K562 (cell line): ENCODE data around the gene C16orf89. TPM values are rescaled to one million over a fixed set of nuclear protein-coding genes. Genes with fewer than 3 reads are reported as not detected.

Source experiments
- ATAC-seq: fragments of 200-7000 bp; cut with Tn5 transposase; 3 replicates; pipeline ENCODE4 v1.9.1; 2020; ENCODE audit warnings: moderate library complexity
- BruUV-seq: library from RNA; stranded (reverse); fragments of 400-500 nt; replicated peaks from 2 replicates; lab custom pipeline; 2021; lab: Mats Ljungman, UMichigan
- CTCF ChIA-PET: fragments of 300-600 bp; formaldehyde crosslinking; extraction: SDS; loops from one replicate; lab custom pipeline; 2021; ENCODE audit warnings: low intra/inter-chr PET ratio; lab: Yijun Ruan, JAX
- POLR2A ChIA-PET: fragments of 300-600, 350-650 bp; sonication (Branson Sonifier 250); formaldehyde crosslinking; extraction: SDS; loops from one replicate; lab custom pipeline; 2021; ENCODE audit warnings: antibody characterized with exemption, inconsistent platforms; lab: Yijun Ruan, JAX
- DNase-seq, 4 experiments: peaks; one replicate each; pipeline versions ENCODE4 v3.0.0 to v3.0.0-alpha.2; 2011 to 2018; ENCODE audit warnings: low spot score in 3 of 4, mixed read lengths in 3 of 4; ENCODE audit errors: extremely low read depth in 1 of 4
- FAIRE-seq: peaks from 2 replicates; lab custom pipeline; 2011; peaks lifted over from hg19 to GRCh38; lab: Jason Lieb, UNC
- H2AFZ ChIP-seq: 2 replicates; pipeline ENCODE4 v1.6.0; 2011; ENCODE audit warnings: low read depth, low read length, control low read depth, inconsistent platforms
- H3K27ac ChIP-seq: fragments of 200-600 bp; 3 replicates; pipeline ENCODE4 v1.8.0; 2011; ENCODE audit warnings: low read depth, mild to moderate bottlenecking, control low read depth, inconsistent platforms, low read length, moderate library complexity, mixed read lengths; ENCODE audit errors: extremely low read depth
- H3K27me3 ChIP-seq, 2 experiments: fragments of 300-600 bp in 1 of 2; 2 replicates in 1 of 2; 3 replicates in 1 of 2; pipeline versions ENCODE4 v1.6.0 to v1.8.0; 2011; ENCODE audit warnings: inconsistent platforms in 2 of 2, low read length in 2 of 2, mild to moderate bottlenecking in 1 of 2, mixed read lengths in 1 of 2, moderate library complexity in 1 of 2; ENCODE audit not compliant: control insufficient read depth in 2 of 2, insufficient read depth in 2 of 2
- H3K36me3 ChIP-seq: fragments of 300-600 bp; 3 replicates; pipeline ENCODE4 v1.8.0; 2011; ENCODE audit warnings: mild to moderate bottlenecking, low read length, inconsistent platforms; ENCODE audit not compliant: control insufficient read depth, insufficient read depth
- H3K4me1 ChIP-seq, 2 experiments: fragments of 200-600 bp in 1 of 2; replicated peaks in 1 of 2; 2 replicates in 1 of 2; 3 replicates in 1 of 2; pipeline versions ENCODE4 v1.5.1 to v1.8.0; 2011; ENCODE audit warnings: inconsistent platforms in 2 of 2, low read length in 2 of 2, mild to moderate bottlenecking in 1 of 2, mixed read lengths in 1 of 2, moderate library complexity in 1 of 2; ENCODE audit not compliant: control insufficient read depth in 2 of 2, insufficient read depth in 2 of 2
- H3K4me2 ChIP-seq: 2 replicates; pipeline ENCODE4 v1.6.1; 2011; ENCODE audit warnings: low read length, control low read depth, inconsistent platforms, mixed read lengths; ENCODE audit not compliant: insufficient read depth
- H3K4me3 ChIP-seq: fragments of 200-600 bp; sonication (generic), shearing (Covaris generic); 2 replicates; pipeline ENCODE4 v1.5.1; 2016; ENCODE audit warnings: control low read depth, inconsistent platforms
- H3K79me2 ChIP-seq: fragments of 200-600 bp; 3 replicates; pipeline ENCODE4 v1.8.0; 2011; ENCODE audit warnings: low read length, inconsistent platforms; ENCODE audit not compliant: control insufficient read depth, insufficient read depth
- H3K9ac ChIP-seq, 2 experiments: 2 replicates each; pipeline versions ENCODE4 v1.6.0 to v1.6.1; 2011; ENCODE audit warnings: low read depth in 2 of 2, low read length in 2 of 2, control low read depth in 1 of 2, inconsistent platforms in 1 of 2, mild to moderate bottlenecking in 1 of 2, mixed read lengths in 1 of 2; ENCODE audit not compliant: insufficient read depth in 1 of 2
- H3K9me1 ChIP-seq: one replicate; pipeline ENCODE4 v1.6.0; 2011; ENCODE audit warnings: inconsistent platforms, mild to moderate bottlenecking, low read length, moderate library complexity; ENCODE audit not compliant: control insufficient read depth, insufficient read depth
- H3K9me3 ChIP-seq: replicated peaks from 2 replicates; pipeline ENCODE4 v1.5.1; 2011; ENCODE audit warnings: low read depth, low read length, inconsistent platforms; ENCODE audit not compliant: control insufficient read depth, insufficient read depth
- H4K20me1 ChIP-seq: replicated peaks from 2 replicates; pipeline ENCODE4 v1.6.1; 2011; ENCODE audit warnings: low read length, inconsistent platforms, mixed read lengths; ENCODE audit not compliant: control insufficient read depth, insufficient read depth
- CBX5 ChIP-seq: IDR thresholded peaks from 2 replicates; pipeline ENCODE4 v1.6.1; 2014; ENCODE audit warnings: low read depth, borderline replicate concordance
- EHMT2 ChIP-seq: fragments of 450-650 bp; IDR thresholded peaks from 2 replicates; pipeline ENCODE4 v1.6.1; 2018; ENCODE audit warnings: antibody characterized with exemption
- FOXP1 ChIP-seq: sonication (generic); formaldehyde crosslinking; IDR thresholded peaks from 2 replicates; pipeline ENCODE4 v1.8.0; 2022; ENCODE audit warnings: mild to moderate bottlenecking, missing genetic modification reagents
- GTF2F1 ChIP-seq: IDR thresholded peaks from 2 replicates; pipeline ENCODE4 v1.6.1; 2011; ENCODE audit warnings: low read depth, low read length, improper control_type of control experiment
- NCOA1 ChIP-seq: fragments of 450-650 bp; IDR thresholded peaks from 2 replicates; pipeline ENCODE4 v1.6.1; 2016; ENCODE audit warnings: low read depth
- PRPF4 ChIP-seq: fragments of 200-400 bp; formaldehyde crosslinking; IDR thresholded peaks from one replicate; pipeline ENCODE4 v1.6.1; 2017; ENCODE audit warnings: low read length, low read depth, mild to moderate bottlenecking; ENCODE audit not compliant: insufficient read depth, poor library complexity, severe bottlenecking
- STAG1 ChIP-seq: sonication (generic); formaldehyde crosslinking; IDR thresholded peaks from 2 replicates; pipeline ENCODE4 v1.5.0; 2020; ENCODE audit warnings: missing genetic modification reagents, borderline replicate concordance
- TRIM28 ChIP-seq: fragments of 450-650 bp; IDR thresholded peaks from 2 replicates; pipeline ENCODE4 v1.6.1; 2017
- TSC22D4 ChIP-seq: fragments of 450-650 bp; IDR thresholded peaks from 2 replicates; pipeline ENCODE4 v1.6.1; 2016; ENCODE audit warnings: missing genetic modification characterization, missing biosample characterization, control low read depth
- YY1 ChIP-seq, 3 experiments: IDR thresholded peaks; 2 replicates each; pipeline ENCODE4 v1.6.1; 2011; ENCODE audit warnings: low read length in 2 of 3, mild to moderate bottlenecking in 2 of 3, moderate library complexity in 2 of 3, borderline replicate concordance in 1 of 3, control low read depth in 1 of 3, low read depth in 1 of 3; ENCODE audit not compliant: insufficient read depth in 3 of 3, insufficient replicate concordance in 2 of 3, control insufficient read depth in 1 of 3, insufficient read length in 1 of 3; ENCODE audit errors: extremely low read depth in 1 of 3
- ZNF174 ChIP-seq: fragments of 250-450 bp; sonication (Bioruptor Pico); IDR thresholded peaks from 2 replicates; pipeline ENCODE4 v1.4.0; 2020; ENCODE audit warnings: mild to moderate bottlenecking
- ZNF507 ChIP-seq: conservative IDR thresholded peaks from 2 replicates; pipeline ENCODE4 v1.6.1; 2017; ENCODE audit warnings: missing genetic modification characterization, missing compliant biosample characterization
- ZNF583 ChIP-seq: fragments of 250-450 bp; sonication (Bioruptor Pico); IDR thresholded peaks from 2 replicates; pipeline ENCODE4 v1.4.0; 2020
- WGBS: fragments of 100-300 bp; shearing (Covaris generic); methylation state at CpG from one replicate; pipeline ENCODE4 v1.1.6; 2016; ENCODE audit warnings: low coverage, mixed read lengths; ENCODE audit not compliant: insufficient coverage; ENCODE audit errors: missing lambda C conversion rate; 5-methylcytosine and 5-hydroxymethylcytosine counted together
- in situ Hi-C: fragments of 300-500 bp; cut with MboI; formaldehyde crosslinking; loops from 4 replicates; pipeline ENCODE4 v1.15.0; 2018; ENCODE audit warnings: inconsistent platforms, mixed read lengths
- intact Hi-C: fragments of 100-400 bp; cut with micrococcal nuclease; formaldehyde crosslinking; loops from 2 replicates; pipeline ENCODE4 v1.14.2; 2022
- polyA plus RNA-seq, 8 experiments: library from polyadenylated mRNA; depleted of rRNA in 4 of 8; stranded (reverse) in 5 of 8; unstranded in 3 of 8; fragments of >200 nt; fragmentation: Nextera tagmentation in 2 of 8; fragmentation: Illumina TruSeq in 1 of 8; extraction: Ambion mirVana in 2 of 8; extraction: Trizol in 1 of 8; gene quantifications; 2 replicates each; pipeline versions ENCODE4 v1.2.1 to v1.2.3, GENCODE V29; 2011 to 2014; ENCODE audit warnings: inconsistent platforms in 1 of 8, missing spikeins in 1 of 8
- total RNA-seq, 7 experiments: library from RNA; depleted of rRNA in 6 of 7; stranded (reverse); fragments of >200 nt in 6 of 7; fragmentation: Illumina TruSeq in 2 of 7; extraction: Trizol in 2 of 7; gene quantifications; 2 replicates each; pipeline versions ENCODE4 v1.2.1 to v1.2.3, GENCODE V29; 2011 to 2021; ENCODE audit warnings: low replicate concordance in 1 of 7
- TF ChIP-seq, protein P1 (sequence below), 2 experiments: fragments of 150-350 bp in 1 of 2; IDR thresholded peaks; 2 replicates each; pipeline ENCODE4 v1.6.1; 2012 to 2016; ENCODE audit warnings: low read depth in 2 of 2, low read length in 2 of 2, mild to moderate bottlenecking in 1 of 2, moderate library complexity in 1 of 2
- TF ChIP-seq, protein P2 (sequence below): fragments of 450-650 bp; IDR thresholded peaks from 2 replicates; pipeline ENCODE4 v1.6.1; 2018; ENCODE audit warnings: mild to moderate bottlenecking, low read depth; ENCODE audit not compliant: partially characterized antibody
- TF ChIP-seq, protein P3 (sequence below): sonication (generic); formaldehyde crosslinking; IDR thresholded peaks from 2 replicates; pipeline ENCODE4 v1.8.0; 2022; ENCODE audit warnings: mild to moderate bottlenecking, low read depth, missing genetic modification reagents

Gene C16orf89
- total and polyA plus RNA-seq, 9 of the 15 experiments (the other 6 are each of a cell fraction or from before 2014, with no cell fraction given) = not detected

GRCh38 chr16:5005916-5006315, 59.8 kb downstream of the C16orf89 start:
- Histone ChIP-seq H3K79me2 (no peaks in the 10 kb centered on the region), H4K20me1 (peaks cover 4% of the 10 kb centered on the region; the same call in 1 of the 2 replicates), H3K27me3 (peaks cover 31 to 69% of the 10 kb centered on the region in 2 experiments; a peak in 4 of 5 replicates), H3K9me1 (no peaks in the 10 kb centered on the region), H3K9me3 (no peaks in the 10 kb centered on the region), H2AFZ (no peak overlapping the region), H3K4me2 (no peak overlapping the region), H3K27ac (no peak overlapping the region), H3K4me3 (no peak overlapping the region), H3K4me1 (peaks cover 0 to 4% of the 10 kb centered on the region in 2 experiments; a peak in 1 of 5 replicates), H3K36me3 (no peaks in the 10 kb centered on the region), H3K9ac (no peak overlapping the region)
- ChIA-PET POLR2A (interaction anchor here (0.5 kb wide), 1 partner anchor 92 kb away, joined by 3 read pairs; no protein-coding TSS in a partner anchor), CTCF (no interaction called here)
- ATAC-seq = no peak
- FAIRE-seq = no peak
- BruUV-seq = no TSS peak
- no peak for DNase-seq
- intact Hi-C loops (no loop called here), in situ Hi-C loops (no loop called here)
- TF ChIP-seq CBX5 (no peak), TSC22D4 (tag) (no peak), GTF2F1 (no peak), FOXP1 (no peak), NCOA1 (no peak), STAG1 (CRISPR knock-in tag) (no peak), TRIM28 (no peak), ZNF507 (tag) (no peak), ZNF583 (no peak), PRPF4 (no peak), ZNF174 (no peak), YY1 (IDR thresholded peaks at IDR 0.05; ENCODE audit: borderline replicate concordance in 1 of 3, control insufficient read depth in 1 of 3, extremely low read depth in 1 of 3, insufficient read depth in 3 of 3, insufficient read length in 1 of 3, insufficient replicate concordance in 2 of 3, low read depth in 1 of 3, low read length in 2 of 3) (no peak), EHMT2 (no peak)
- TF ChIP-seq, protein P1, sequence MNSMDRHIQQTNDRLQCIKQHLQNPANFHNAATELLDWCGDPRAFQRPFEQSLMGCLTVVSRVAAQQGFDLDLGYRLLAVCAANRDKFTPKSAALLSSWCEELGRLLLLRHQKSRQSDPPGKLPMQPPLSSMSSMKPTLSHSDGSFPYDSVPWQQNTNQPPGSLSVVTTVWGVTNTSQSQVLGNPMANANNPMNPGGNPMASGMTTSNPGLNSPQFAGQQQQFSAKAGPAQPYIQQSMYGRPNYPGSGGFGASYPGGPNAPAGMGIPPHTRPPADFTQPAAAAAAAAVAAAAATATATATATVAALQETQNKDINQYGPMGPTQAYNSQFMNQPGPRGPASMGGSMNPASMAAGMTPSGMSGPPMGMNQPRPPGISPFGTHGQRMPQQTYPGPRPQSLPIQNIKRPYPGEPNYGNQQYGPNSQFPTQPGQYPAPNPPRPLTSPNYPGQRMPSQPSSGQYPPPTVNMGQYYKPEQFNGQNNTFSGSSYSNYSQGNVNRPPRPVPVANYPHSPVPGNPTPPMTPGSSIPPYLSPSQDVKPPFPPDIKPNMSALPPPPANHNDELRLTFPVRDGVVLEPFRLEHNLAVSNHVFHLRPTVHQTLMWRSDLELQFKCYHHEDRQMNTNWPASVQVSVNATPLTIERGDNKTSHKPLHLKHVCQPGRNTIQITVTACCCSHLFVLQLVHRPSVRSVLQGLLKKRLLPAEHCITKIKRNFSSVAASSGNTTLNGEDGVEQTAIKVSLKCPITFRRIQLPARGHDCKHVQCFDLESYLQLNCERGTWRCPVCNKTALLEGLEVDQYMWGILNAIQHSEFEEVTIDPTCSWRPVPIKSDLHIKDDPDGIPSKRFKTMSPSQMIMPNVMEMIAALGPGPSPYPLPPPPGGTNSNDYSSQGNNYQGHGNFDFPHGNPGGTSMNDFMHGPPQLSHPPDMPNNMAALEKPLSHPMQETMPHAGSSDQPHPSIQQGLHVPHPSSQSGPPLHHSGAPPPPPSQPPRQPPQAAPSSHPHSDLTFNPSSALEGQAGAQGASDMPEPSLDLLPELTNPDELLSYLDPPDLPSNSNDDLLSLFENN (IDR thresholded peaks at IDR 0.05; ENCODE audit: low read depth in 2 of 2, low read length in 2 of 2) = no peak
- TF ChIP-seq, protein P2, sequence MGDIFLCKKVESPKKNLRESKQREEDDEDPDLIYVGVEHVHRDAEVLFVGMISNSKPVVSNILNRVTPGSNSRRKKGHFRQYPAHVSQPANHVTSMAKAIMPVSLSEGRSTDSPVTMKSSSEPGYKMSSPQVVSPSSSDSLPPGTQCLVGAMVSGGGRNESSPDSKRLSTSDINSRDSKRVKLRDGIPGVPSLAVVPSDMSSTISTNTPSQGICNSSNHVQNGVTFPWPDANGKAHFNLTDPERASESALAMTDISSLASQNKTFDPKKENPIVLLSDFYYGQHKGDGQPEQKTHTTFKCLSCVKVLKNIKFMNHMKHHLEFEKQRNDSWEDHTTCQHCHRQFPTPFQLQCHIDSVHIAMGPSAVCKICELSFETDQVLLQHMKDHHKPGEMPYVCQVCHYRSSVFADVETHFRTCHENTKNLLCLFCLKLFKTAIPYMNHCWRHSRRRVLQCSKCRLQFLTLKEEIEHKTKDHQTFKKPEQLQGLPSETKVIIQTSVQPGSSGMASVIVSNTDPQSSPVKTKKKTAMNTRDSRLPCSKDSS = no peak
- TF ChIP-seq, protein P3, sequence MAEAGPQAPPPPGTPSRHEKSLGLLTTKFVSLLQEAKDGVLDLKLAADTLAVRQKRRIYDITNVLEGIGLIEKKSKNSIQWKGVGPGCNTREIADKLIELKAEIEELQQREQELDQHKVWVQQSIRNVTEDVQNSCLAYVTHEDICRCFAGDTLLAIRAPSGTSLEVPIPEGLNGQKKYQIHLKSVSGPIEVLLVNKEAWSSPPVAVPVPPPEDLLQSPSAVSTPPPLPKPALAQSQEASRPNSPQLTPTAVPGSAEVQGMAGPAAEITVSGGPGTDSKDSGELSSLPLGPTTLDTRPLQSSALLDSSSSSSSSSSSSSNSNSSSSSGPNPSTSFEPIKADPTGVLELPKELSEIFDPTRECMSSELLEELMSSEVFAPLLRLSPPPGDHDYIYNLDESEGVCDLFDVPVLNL (CRISPR knock-in tag) = no peak
- 26% methylated on average over 3 of the region's 4 CpGs for WGBS
